B cell (primary cell): ENCODE measurements around the gene ABCD2.

Source experiments
- CTCF ChIP-seq: fragments of 200-600 bp; IDR thresholded peaks from one replicate; pipeline ENCODE4 v1.8.0; 2022; ENCODE audit warnings: antibody characterized with exemption, mild to moderate bottlenecking
- EZH2 ChIP-seq: IDR thresholded peaks from 2 replicates; pipeline ENCODE4 v1.6.1; 2012; ENCODE audit warnings: borderline replicate concordance, low read depth, mild to moderate bottlenecking, moderate library complexity, low read length; ENCODE audit not compliant: insufficient read depth, poor library complexity, severe bottlenecking

DNA sequence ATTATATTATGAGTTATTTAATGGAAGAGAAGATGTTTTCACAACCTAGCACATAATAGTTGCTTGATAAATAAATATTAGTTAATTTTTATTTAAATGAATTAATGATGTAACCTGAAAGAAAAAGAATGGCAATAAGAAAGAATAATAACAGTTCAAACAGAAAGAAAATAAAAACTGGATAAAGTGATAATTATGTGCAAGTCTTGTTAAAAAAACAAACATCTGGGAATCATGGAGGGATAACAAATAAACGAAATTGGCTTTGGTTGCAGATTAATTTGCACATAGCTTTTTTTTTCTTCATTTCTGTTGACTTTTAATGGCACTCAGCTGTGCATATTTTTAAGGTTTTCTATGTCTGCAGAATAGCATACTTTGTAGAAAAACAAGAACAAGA is 23.4 kb upstream of the ABCD2 start:
- TF ChIP-seq EZH2 (no peak), CTCF (no peak)
